B cell (primary cell): ENCODE data around the gene CTSD.

Source experiments
- CTCF ChIP-seq: fragments of 200-600 bp; IDR thresholded peaks from one replicate; pipeline ENCODE4 v1.8.0; 2022; ENCODE audit warnings: antibody characterized with exemption, mild to moderate bottlenecking
- EZH2 ChIP-seq: IDR thresholded peaks from 2 replicates; pipeline ENCODE4 v1.6.1; 2012; ENCODE audit warnings: borderline replicate concordance, low read depth, mild to moderate bottlenecking, moderate library complexity, low read length; ENCODE audit not compliant: insufficient read depth, poor library complexity, severe bottlenecking

DNA sequence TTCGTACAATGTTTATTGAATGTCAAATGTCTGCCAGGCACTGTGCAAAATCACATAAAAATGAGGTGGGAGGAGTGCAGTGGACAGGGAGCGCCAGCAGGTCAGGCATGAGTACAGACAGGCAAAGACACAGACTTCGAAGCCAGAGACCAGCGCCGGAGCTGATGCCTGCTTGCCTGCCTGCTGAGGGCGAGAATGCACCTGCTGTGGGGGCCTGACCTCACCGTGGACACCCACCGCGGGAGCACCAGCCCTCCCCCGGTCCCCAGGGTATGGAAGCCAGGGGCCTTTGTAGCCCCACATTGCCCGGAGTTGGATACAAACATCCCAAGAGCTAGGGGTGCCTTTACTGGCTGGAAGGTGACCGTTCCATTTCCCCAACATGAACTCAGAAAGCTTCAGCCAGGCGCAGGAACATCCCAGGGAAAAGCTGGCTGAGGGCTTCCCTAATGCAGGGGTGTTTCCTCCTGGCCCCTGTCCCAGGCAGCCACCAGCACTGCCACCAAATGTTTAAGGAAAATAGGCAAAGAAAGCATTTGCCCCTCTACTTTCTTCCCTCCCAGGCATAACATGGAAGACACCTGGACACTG is 31.2 kb downstream of the CTSD start:
- TF ChIP-seq EZH2 (no peak), CTCF (no peak)
